ENCODE measurements around the gene ATP23. TPM values are rescaled to one million over a fixed set of nuclear protein-coding genes. Genes with fewer than 3 reads are reported as not detected.

The ATP23 gene
- total RNA-seq, 1 donor from 2014 or later = 8.0 TPM

DNA sequence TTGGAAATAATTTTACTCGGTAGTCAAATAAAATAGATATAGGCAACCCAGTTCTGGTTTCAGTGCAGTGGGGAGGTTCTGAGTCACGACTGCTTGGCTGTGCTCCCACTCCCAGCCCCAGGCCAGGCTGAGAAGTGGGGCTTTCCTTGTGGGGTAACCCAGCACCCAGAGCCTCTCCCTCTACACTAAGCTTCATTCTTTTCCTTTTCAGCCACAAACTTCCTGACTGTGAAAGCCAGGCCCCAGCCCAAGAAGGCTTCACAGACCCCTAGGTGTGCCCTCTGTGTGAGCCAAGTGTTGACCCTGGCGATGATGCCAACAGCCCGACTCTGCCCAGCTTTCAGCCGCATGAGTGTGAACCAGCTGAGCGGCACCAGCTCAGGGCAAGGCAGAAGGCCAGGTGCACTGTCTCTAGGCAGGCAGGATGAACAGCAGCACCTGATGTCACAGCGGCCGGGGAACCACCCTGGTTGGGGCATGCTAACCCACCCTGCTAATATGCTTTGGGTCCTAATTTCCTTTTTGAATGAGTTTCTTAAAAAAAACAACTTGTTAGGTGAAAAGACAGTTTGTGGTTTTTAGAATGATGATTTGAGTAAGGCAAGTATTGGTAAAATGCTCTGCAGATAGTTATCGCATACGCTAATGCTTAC lies 42.2 kb upstream of the ATP23 start:
- Mint-ChIP-seq H3K27ac (ENCODE audit: unreplicated experiment) (no peak overlapping the region), H3K36me3 (ENCODE audit: low read depth) (no peaks in the 10 kb centered on the region), H3K27me3 (ENCODE audit: low read depth) (no peaks in the 10 kb centered on the region), H3K4me3 (no peak overlapping the region), H3K4me1 (peaks cover 39% of the 10 kb centered on the region), H3K9me3 (no peaks in the 10 kb centered on the region)
- TF ChIP-seq, protein P1, sequence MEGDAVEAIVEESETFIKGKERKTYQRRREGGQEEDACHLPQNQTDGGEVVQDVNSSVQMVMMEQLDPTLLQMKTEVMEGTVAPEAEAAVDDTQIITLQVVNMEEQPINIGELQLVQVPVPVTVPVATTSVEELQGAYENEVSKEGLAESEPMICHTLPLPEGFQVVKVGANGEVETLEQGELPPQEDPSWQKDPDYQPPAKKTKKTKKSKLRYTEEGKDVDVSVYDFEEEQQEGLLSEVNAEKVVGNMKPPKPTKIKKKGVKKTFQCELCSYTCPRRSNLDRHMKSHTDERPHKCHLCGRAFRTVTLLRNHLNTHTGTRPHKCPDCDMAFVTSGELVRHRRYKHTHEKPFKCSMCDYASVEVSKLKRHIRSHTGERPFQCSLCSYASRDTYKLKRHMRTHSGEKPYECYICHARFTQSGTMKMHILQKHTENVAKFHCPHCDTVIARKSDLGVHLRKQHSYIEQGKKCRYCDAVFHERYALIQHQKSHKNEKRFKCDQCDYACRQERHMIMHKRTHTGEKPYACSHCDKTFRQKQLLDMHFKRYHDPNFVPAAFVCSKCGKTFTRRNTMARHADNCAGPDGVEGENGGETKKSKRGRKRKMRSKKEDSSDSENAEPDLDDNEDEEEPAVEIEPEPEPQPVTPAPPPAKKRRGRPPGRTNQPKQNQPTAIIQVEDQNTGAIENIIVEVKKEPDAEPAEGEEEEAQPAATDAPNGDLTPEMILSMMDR (conservative IDR thresholded peaks at IDR 0.05) = no peak
- no peak for DNase-seq (ENCODE audit: low read depth, low spot score)

DNA sequence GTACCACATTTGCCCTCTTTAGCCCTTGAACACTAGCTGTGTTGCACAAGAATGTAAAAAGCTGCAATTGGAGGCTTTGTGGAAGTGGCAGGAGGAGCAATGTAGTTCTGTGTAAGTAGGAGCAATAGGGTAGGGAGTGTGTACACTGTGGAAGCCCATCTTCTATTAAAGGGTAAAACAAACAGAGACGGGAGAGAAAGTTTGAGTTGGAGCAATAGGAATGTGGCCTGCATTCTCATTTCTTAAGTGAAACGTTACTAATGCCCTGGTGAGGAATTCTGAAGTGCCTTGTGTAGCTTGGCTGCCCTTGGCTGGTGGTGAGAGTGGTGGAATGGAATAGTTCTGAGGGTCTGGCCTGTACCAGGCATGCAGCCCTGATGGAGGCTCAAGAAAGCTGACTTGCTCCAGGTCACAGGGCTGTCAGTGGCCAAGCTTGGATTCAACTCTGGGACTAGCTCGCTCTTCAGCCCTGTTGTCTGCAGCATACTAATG lies 38.8 kb upstream of the ATP23 start:
- Mint-ChIP-seq H3K9me3 (no peaks in the 10 kb centered on the region), H3K4me3 (no peak overlapping the region), H3K4me1 (peaks cover 15% of the 10 kb centered on the region), H3K27ac (ENCODE audit: unreplicated experiment) (no peak overlapping the region), H3K36me3 (ENCODE audit: low read depth) (no peaks in the 10 kb centered on the region), H3K27me3 (ENCODE audit: low read depth) (peaks cover 20% of the 10 kb centered on the region)
- no peak for DNase-seq (ENCODE audit: low read depth, low spot score)
- TF ChIP-seq, protein P1 (conservative IDR thresholded peaks at IDR 0.05) = no peak

DNA sequence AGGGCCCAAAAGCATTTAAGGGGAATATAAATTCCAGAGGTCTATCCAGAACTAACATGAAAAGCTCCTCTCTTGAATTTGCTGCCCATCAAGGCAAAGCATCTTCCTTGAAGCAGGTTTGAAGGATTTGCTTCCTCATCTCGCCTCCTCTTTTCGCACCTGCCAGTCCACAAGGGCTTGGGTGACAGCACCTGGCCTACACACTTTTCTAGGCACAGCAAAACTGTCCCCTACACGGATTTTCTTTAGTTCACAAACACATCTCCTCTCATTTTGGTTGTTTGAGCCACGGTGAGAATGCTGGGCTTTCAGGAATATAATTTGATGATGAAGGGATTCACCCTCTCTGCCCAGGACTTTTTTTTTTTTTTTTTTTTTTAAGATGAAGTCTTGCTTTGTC lies 36.9 kb upstream of the ATP23 start:
- Mint-ChIP-seq H3K36me3 (ENCODE audit: low read depth) (no peaks in the 10 kb centered on the region), H3K4me1 (peaks cover 5% of the 10 kb centered on the region), H3K27me3 (ENCODE audit: low read depth) (peaks cover 22% of the 10 kb centered on the region), H3K9me3 (no peaks in the 10 kb centered on the region), H3K27ac (ENCODE audit: unreplicated experiment) (no peak overlapping the region), H3K4me3 (no peak overlapping the region)
- TF ChIP-seq, protein P1 (conservative IDR thresholded peaks at IDR 0.05) = no peak
- DNase-seq (ENCODE audit: low read depth, low spot score) = no peak

DNA sequence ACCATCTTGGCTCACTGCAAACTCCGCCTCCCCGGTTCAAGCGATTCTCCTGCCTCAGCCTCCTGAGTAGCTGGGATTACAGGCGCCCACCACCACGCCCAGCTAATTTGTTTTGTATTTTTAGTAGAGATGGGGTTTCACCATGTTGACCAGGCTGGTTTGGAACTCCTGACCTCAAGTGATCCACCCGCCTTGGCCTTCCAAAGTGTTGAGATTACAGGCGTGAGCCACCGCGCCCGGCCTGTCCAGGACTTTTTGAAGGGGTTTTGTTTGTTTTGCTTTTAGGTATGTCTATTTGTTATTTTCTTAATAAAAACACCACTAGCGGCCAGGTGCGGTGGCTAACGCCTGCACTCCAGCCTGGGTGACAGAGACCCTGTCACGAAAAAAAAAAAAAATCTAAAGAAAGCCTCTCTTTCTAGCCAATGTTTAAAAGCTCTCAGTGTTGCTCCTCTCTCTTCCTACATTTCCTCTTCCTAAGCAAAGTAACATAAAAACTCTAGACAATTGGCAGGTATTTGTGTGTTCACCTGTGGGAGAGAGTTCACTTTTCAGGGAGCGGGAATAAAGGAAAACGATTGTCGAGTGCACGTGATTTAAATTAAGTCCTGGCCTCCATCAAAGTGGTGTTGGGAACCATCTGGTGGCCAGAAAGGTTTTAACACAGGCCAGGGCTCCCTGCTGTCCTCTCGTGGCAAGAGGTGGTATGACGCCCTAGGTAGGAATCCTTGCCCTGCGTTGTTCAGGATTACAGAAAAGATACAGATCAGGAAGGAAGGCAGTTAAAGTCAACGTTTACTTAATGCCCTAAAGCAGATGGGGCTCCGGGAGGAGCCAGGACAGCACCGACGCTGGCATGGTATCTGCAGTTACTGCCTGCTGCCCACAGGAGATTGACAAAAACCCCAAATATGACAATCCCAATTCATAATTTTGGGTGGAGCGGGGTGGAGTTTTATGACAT lies 36.2 kb upstream of the ATP23 start:
- Mint-ChIP-seq H3K27me3 (ENCODE audit: low read depth) (peaks cover 24% of the 10 kb centered on the region), H3K4me1 (peaks cover 5% of the 10 kb centered on the region), H3K4me3 (peak overlapping the region; percentile 35), H3K27ac (ENCODE audit: unreplicated experiment) (no peak overlapping the region), H3K36me3 (ENCODE audit: low read depth) (no peaks in the 10 kb centered on the region), H3K9me3 (no peaks in the 10 kb centered on the region)
- TF ChIP-seq, protein P1 (conservative IDR thresholded peaks at IDR 0.05) = peak; percentile 100
- DNase-seq (ENCODE audit: low read depth, low spot score) = peak; percentile 90

DNA sequence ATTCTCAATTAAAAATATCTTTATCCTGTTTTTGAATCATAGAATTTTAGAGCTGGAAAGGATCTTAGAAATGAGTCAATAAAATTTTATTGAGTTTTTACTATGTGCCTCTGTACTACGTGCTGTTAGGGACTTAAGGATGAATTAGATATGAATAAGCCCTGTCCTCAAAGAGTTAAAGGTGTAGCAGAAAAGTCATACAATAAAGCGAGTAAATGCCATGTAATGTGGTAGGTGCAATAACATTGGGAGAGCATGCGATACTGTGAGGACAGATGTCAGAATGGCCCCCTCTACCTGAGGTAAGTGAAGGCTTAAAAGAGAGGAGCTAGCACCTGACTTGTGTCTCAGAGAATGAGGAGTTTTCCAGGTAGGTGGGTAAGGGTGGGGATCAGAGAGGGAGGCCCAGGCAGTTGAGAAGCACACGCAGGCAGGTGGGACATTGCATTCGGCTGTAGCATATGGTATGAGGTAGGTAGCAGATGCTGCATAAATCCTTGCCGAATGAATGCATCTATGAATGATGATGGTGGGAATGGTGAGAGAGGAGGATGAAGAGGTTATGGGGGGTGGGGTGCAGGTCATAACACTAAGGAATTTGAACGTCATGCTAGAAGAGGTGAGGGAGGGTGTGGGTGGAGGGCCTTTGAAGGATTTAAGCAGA lies 35.4 kb upstream of the ATP23 start:
- DNase-seq (ENCODE audit: low read depth, low spot score) = no peak
- Mint-ChIP-seq H3K4me3 (no peak overlapping the region), H3K27me3 (ENCODE audit: low read depth) (peaks cover 24% of the 10 kb centered on the region), H3K9me3 (no peaks in the 10 kb centered on the region), H3K4me1 (peaks cover 5% of the 10 kb centered on the region), H3K36me3 (ENCODE audit: low read depth) (no peaks in the 10 kb centered on the region), H3K27ac (ENCODE audit: unreplicated experiment) (no peak overlapping the region)
- TF ChIP-seq, protein P1 (conservative IDR thresholded peaks at IDR 0.05) = no peak

All from neural crest cell (in vitro differentiated cells).